Islet of Langerhans (tissue), 1 donor: ENCODE results near the gene ZNF77.
"Not testable (repeated sequence)": the region's sequence is repeated elsewhere in the genome, so short reads cannot be mapped to it uniquely, and the experiment has no call there.

Experiments
- FAIRE-seq: peaks from one replicate; lab custom pipeline; 2011; peaks lifted over from hg19 to GRCh38; lab: Jason Lieb, UNC

Gene ZNF77

GRCh38 chr19:2970201-2970835 is 25.5 kb upstream of the ZNF77 start:
- no peak for FAIRE-seq

- FAIRE-seq = no peak
Observed at GRCh38 chr19:2969104-2969504, 24.3 kb upstream of the ZNF77 start.

GRCh38 chr19:2967972-2968371 is 23.2 kb upstream of the ZNF77 start:
- no peak for FAIRE-seq

- no peak for FAIRE-seq
Observed at GRCh38 chr19:2964874-2965273, 20.1 kb upstream of the ZNF77 start.

- FAIRE-seq = not testable (repeated sequence)
Observed at GRCh38 chr19:2963631-2964030, 18.9 kb upstream of the ZNF77 start.

- FAIRE-seq = no peak
Observed at GRCh38 chr19:2963122-2963521, 18.4 kb upstream of the ZNF77 start.

- peak; percentile 98 for FAIRE-seq
Observed at GRCh38 chr19:2962018-2962670, 17.4 kb upstream of the ZNF77 start.

GRCh38 chr19:2960120-2960519 is 15.3 kb upstream of the ZNF77 start:
- FAIRE-seq = no peak

GRCh38 chr19:2957160-2957559 is 12.4 kb upstream of the ZNF77 start:
- no peak for FAIRE-seq

- no peak for FAIRE-seq
Observed at GRCh38 chr19:2952953-2953481, 8.2 kb upstream of the ZNF77 start.

GRCh38 chr19:2950286-2951124 is 5.7 kb upstream of the ZNF77 start:
- peak; percentile 95 for FAIRE-seq

GRCh38 chr19:2949939-2950285 is 5.1 kb upstream of the ZNF77 start:
- no peak for FAIRE-seq

GRCh38 chr19:2945575-2946184 is 909 bp upstream of the ZNF77 start:
- FAIRE-seq = no peak

- FAIRE-seq = no peak
Observed at GRCh38 chr19:2944403-2944774, 382 bp downstream of the ZNF77 start.

- no peak for FAIRE-seq
Observed at GRCh38 chr19:2942928-2943640, 1.7 kb downstream of the ZNF77 start.

- not testable (repeated sequence) for FAIRE-seq
Observed at GRCh38 chr19:2935863-2936262, 8.9 kb downstream of the ZNF77 start.

GRCh38 chr19:2933490-2933910 is 11.3 kb downstream of the ZNF77 start:
- FAIRE-seq = no peak

- no peak for FAIRE-seq
Observed at GRCh38 chr19:2927032-2927430, 17.7 kb downstream of the ZNF77 start.

- no peak for FAIRE-seq
Observed at GRCh38 chr19:2926341-2927031, 18.3 kb downstream of the ZNF77 start.

GRCh38 chr19:2923510-2923909 is 21.3 kb downstream of the ZNF77 start:
- FAIRE-seq = no peak

- no peak for FAIRE-seq
Observed at GRCh38 chr19:2922987-2923386, 21.8 kb downstream of the ZNF77 start.
